KG1 (cell line): ENCODE measurements around the gene BYSL.

Experiments
- DNase-seq: peaks from one replicate; lab custom pipeline; 2025; lab: John Stamatoyannopoulos, UW

The BYSL gene

GRCh38 chr6:41914869-41915530 is 6.3 kb upstream of the BYSL start:
- DNase-seq: no peak

GRCh38 chr6:41917528-41917927 is 3.8 kb upstream of the BYSL start:
- no peak for DNase-seq

- DNase-seq: no peak
These were observed 356 bp downstream of the BYSL start for GRCh38 chr6:41921712-41921998.

GRCh38 chr6:41922154-41922553 is 855 bp downstream of the BYSL start:
- no peak for DNase-seq

GRCh38 chr6:41927253-41927652 is 6.0 kb downstream of the BYSL start:
- DNase-seq: no peak

GRCh38 chr6:41929924-41930323 is 8.6 kb downstream of the BYSL start:
- no peak for DNase-seq

GRCh38 chr6:41931792-41932191 is 10.5 kb downstream of the BYSL start:
- no peak for DNase-seq

GRCh38 chr6:41932378-41932777 is 11.1 kb downstream of the BYSL start:
- DNase-seq: no peak

GRCh38 chr6:41934278-41935192 is 13.2 kb downstream of the BYSL start:
- no peak for DNase-seq

GRCh38 chr6:41935193-41935574 is 13.9 kb downstream of the BYSL start:
- DNase-seq: no peak

GRCh38 chr6:41935685-41936072 is 14.4 kb downstream of the BYSL start:
- no peak for DNase-seq

- DNase-seq: peak; percentile 91
These were observed 15.0 kb downstream of the BYSL start for GRCh38 chr6:41936073-41936837.

- DNase-seq: no peak
These were observed 16.2 kb downstream of the BYSL start for GRCh38 chr6:41937472-41937860.

- peak; percentile 74 for DNase-seq
These were observed 16.7 kb downstream of the BYSL start for GRCh38 chr6:41937861-41938574.

- DNase-seq: no peak
These were observed 17.4 kb downstream of the BYSL start for GRCh38 chr6:41938590-41939175.

GRCh38 chr6:41939176-41939847 is 18.0 kb downstream of the BYSL start:
- DNase-seq: peak; percentile 56

- DNase-seq: no peak
These were observed 18.8 kb downstream of the BYSL start for GRCh38 chr6:41939848-41940758.

GRCh38 chr6:41940759-41941279 is 19.5 kb downstream of the BYSL start:
- peak; percentile 47 for DNase-seq

- DNase-seq: peak; percentile 88
These were observed 20.2 kb downstream of the BYSL start, which contains the start of gene CCND3 for GRCh38 chr6:41941280-41942066. Gene CCND3, minus strand, starts transcription at chr6:41941808. Its CDS starts 159 bp downstream, at chr6:41941649.
